Measurements from ENCODE around the gene CTSD.
A peak's percentile ranks its signal among the peaks of the same experiment; 100 is the strongest.
"Not testable (repeated sequence)": the region's sequence is repeated elsewhere in the genome, so short reads cannot be mapped to it uniquely, and the experiment has no call there.

Gene CTSD

DNA sequence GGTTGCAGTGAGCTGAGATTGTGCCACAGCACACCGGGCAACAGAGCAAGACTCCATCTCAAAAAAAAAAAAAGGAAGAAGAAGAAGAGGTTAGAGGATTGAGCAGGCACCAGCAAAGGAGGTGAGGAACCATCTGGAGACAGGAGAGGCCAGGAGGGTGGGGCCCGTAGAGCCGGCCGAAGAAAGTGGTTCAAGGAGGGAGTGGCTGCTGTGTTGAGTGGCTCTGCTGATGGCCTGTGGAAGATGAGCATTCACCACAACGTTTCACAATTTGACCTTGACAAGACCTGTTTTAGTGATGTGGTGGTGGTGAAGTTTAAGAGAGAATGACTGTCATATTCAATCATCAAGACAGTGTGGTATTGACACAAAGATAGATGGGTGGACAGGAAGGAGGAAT is 6.8 kb upstream of the CTSD start:
- H3K4me3 ChIP-seq (ENCODE audit: low read length) = no peak overlapping the region
- peaks cover 3% of the 10 kb centered on the region for H3K27me3 ChIP-seq (ENCODE audit: insufficient read depth, low read length)
- no peaks in the 10 kb centered on the region for H3K36me3 ChIP-seq (ENCODE audit: insufficient read depth, low read length)
- peaks cover 14% of the 10 kb centered on the region for H3K4me1 ChIP-seq (ENCODE audit: insufficient read depth, low read length)
- no peak overlapping the region for H2AFZ ChIP-seq (ENCODE audit: low read depth, low read length)
- no peaks in the 10 kb centered on the region for H3K9me3 ChIP-seq (ENCODE audit: low read length)

DNA sequence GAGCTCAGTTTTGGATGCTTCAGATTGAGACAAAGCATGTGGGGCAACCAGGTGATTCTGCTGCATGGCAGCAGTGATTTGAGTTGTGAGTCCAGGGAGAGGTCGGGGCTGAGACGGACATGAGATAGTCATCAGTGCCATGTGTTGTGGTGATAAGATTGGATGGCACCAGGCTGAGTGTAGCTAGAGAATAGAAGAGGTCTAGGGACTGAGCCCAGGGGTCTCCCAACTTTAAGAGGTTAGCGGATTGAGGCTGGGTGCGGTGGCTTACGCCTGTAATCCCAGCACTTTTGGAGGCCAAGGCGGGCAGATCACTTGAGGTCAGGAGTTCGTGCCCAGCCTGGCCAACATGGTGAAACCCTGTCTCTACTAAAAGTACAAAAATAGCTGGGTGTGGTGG is 6.3 kb upstream of the CTSD start:
- Histone ChIP-seq H3K27me3 (ENCODE audit: insufficient read depth, low read length) (peaks cover 3% of the 10 kb centered on the region), H3K9me3 (ENCODE audit: low read length) (no peaks in the 10 kb centered on the region), H3K4me3 (ENCODE audit: low read length) (no peak overlapping the region), H3K36me3 (ENCODE audit: insufficient read depth, low read length) (no peaks in the 10 kb centered on the region), H2AFZ (ENCODE audit: low read depth, low read length) (no peak overlapping the region), H3K4me1 (ENCODE audit: insufficient read depth, low read length) (peaks cover 14% of the 10 kb centered on the region)

- not testable (repeated sequence) for H3K9me3 ChIP-seq (ENCODE audit: low read length); H2AFZ ChIP-seq (ENCODE audit: low read depth, low read length); H3K4me3 ChIP-seq (ENCODE audit: low read length); H3K36me3 ChIP-seq (ENCODE audit: insufficient read depth, low read length); H3K27me3 ChIP-seq (ENCODE audit: insufficient read depth, low read length)
- H3K4me1 ChIP-seq (ENCODE audit: insufficient read depth, low read length) = peaks cover 15% of the 10 kb centered on the region
Measured at GRCh38 chr11:1769304-1769936, 5.7 kb upstream of the CTSD start.

DNA sequence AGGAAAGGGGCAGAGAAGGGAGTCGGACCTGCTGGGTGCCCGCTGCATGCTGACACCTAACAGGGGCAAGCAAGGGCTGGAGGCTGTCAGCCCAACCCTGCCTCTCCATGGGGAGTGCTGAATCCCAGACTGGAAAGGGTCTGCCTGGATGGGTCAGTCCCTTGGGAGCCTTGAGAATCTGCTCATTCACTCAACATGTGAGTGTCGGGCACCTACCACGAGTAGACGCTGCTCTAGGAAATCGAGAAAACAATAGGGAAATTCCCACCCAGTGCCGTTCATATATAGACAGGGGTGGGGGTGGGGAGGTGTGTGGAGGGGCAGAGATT is 4.4 kb upstream of the CTSD start:
- Histone ChIP-seq H2AFZ (ENCODE audit: low read depth, low read length) (no peak overlapping the region), H3K36me3 (ENCODE audit: insufficient read depth, low read length) (no peaks in the 10 kb centered on the region), H3K9me3 (ENCODE audit: low read length) (no peaks in the 10 kb centered on the region), H3K4me1 (ENCODE audit: insufficient read depth, low read length) (peaks cover 11% of the 10 kb centered on the region), H3K27me3 (ENCODE audit: insufficient read depth, low read length) (peaks cover 3% of the 10 kb centered on the region), H3K4me3 (ENCODE audit: low read length) (no peak overlapping the region)

- Histone ChIP-seq H3K9me3 (ENCODE audit: low read length) (no peaks in the 10 kb centered on the region), H2AFZ (ENCODE audit: low read depth, low read length) (no peak overlapping the region), H3K36me3 (ENCODE audit: insufficient read depth, low read length) (no peaks in the 10 kb centered on the region), H3K4me3 (ENCODE audit: low read length) (no peak overlapping the region), H3K4me1 (ENCODE audit: insufficient read depth, low read length) (peaks cover 12% of the 10 kb centered on the region), H3K27me3 (ENCODE audit: insufficient read depth, low read length) (peaks cover 3% of the 10 kb centered on the region)
Measured at GRCh38 chr11:1767399-1768140, 3.8 kb upstream of the CTSD start.

DNA sequence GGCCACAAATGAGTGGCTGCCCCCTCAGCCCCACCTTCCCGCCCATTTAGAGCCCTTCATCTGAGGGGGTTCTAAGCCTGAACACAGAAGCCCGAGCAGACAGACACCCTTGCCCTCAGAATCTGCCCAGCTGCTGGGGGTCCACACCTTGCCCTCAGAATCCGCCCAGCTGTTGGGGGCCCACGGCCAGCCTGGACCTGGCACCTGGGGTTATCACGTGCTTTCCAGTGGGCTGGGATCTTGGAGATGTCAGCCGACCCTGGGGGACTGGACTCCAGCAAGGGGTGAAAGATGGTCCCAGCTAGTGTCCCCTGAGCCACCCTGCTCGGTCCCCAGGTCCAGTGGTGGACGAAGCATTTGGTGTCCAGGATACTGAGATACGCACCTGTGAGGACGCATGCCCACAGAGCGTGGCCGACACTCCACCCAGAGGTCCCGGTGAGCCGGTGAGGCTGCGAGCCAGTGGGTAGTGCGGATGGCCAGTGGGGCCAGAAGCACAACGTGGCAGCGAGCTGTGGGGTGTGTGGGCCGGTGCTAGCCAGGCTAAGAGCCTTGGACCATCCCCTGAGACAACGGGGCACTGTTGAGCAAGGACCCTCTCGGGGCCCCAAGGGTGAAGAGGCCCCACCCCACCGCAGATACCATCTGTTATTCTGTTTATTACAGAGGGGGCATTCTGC is 3.1 kb upstream of the CTSD start:
- no peaks in the 10 kb centered on the region for H3K36me3 ChIP-seq (ENCODE audit: insufficient read depth, low read length)
- peaks cover 3% of the 10 kb centered on the region for H3K27me3 ChIP-seq (ENCODE audit: insufficient read depth, low read length)
- no peak overlapping the region for H2AFZ ChIP-seq (ENCODE audit: low read depth, low read length)
- no peak overlapping the region for H3K4me3 ChIP-seq (ENCODE audit: low read length)
- no peaks in the 10 kb centered on the region for H3K9me3 ChIP-seq (ENCODE audit: low read length)
- peaks cover 8% of the 10 kb centered on the region for H3K4me1 ChIP-seq (ENCODE audit: insufficient read depth, low read length)

DNA sequence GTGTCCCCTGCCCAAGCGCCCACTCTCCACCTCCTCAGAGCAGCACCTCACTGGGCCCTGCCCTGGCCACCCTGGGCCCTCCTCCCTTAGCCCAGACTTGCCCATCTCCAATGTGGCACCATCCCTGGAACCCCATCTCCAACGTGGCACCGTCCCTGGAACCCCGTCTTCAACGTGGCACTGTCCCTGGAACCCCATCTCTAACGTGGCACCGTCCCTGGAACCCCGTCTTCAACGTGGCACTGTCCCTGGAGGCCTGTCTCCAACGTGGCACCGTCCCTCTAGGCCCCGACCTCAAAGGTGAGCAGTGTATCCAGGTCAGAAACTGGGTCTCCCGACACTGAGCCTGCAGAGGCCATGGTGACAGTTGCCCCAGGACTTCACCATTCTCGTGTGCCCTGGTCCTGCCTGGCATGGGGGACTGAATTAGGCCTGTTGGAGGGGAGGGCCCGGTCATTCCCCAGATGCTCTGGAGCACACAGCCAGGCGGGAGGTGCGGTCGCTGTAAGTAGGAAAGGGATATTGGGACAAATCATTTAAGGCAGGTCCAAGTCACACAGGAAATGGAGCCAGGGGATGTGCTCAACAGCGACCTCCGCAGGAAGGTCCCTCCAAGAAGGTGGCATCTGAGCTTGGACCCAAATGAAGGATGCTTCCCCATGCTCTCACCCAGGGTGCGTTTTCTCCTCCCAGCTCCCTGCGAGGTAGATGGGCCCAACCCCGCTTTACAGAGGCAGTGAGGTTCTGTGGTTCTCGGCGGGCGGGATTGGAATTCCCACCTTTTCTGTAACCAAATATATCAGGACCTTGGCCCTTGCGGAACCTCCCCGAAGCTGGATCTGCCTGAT is 2.4 kb upstream of the CTSD start:
- Histone ChIP-seq H2AFZ (ENCODE audit: low read depth, low read length) (no peak overlapping the region), H3K4me3 (ENCODE audit: low read length) (no peak overlapping the region), H3K9me3 (ENCODE audit: low read length) (no peaks in the 10 kb centered on the region), H3K36me3 (ENCODE audit: insufficient read depth, low read length) (peaks cover under 1% of the 10 kb centered on the region), H3K4me1 (ENCODE audit: insufficient read depth, low read length) (peaks cover 8% of the 10 kb centered on the region), H3K27me3 (ENCODE audit: insufficient read depth, low read length) (peaks cover 3% of the 10 kb centered on the region)

DNA sequence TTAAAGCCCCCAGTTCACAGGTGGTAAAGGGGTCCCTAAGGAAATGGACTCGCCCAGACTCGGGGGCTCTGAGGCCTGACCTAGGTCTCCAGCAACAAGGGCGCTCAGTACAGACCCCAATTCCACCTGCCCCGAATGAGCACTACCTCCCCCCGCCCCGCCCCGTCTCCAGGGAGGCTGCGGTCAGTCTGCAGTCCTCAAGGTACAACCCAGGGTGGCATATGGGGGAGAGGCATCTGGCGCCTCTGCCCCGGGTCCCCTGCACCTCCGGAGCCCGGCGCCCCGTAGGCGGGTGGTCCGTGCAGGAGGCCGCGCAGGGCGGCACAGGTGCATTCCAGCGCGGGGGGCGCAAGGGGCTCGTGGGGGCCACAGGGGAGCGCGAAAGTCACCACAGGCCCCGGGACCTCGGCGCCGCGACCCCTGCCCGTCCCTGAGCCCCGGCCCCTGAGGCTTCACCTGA is 361 bp downstream of the CTSD start:
- Histone ChIP-seq H3K27me3 (ENCODE audit: insufficient read depth, low read length) (peaks cover 3% of the 10 kb centered on the region), H3K9me3 (ENCODE audit: low read length) (no peaks in the 10 kb centered on the region), H2AFZ (ENCODE audit: low read depth, low read length) (peak overlapping the region; percentile 92), H3K4me3 (ENCODE audit: low read length) (peak overlapping the region; percentile 92), H3K4me1 (ENCODE audit: insufficient read depth, low read length) (peaks cover 8% of the 10 kb centered on the region), H3K36me3 (ENCODE audit: insufficient read depth, low read length) (peaks cover 6% of the 10 kb centered on the region)

DNA sequence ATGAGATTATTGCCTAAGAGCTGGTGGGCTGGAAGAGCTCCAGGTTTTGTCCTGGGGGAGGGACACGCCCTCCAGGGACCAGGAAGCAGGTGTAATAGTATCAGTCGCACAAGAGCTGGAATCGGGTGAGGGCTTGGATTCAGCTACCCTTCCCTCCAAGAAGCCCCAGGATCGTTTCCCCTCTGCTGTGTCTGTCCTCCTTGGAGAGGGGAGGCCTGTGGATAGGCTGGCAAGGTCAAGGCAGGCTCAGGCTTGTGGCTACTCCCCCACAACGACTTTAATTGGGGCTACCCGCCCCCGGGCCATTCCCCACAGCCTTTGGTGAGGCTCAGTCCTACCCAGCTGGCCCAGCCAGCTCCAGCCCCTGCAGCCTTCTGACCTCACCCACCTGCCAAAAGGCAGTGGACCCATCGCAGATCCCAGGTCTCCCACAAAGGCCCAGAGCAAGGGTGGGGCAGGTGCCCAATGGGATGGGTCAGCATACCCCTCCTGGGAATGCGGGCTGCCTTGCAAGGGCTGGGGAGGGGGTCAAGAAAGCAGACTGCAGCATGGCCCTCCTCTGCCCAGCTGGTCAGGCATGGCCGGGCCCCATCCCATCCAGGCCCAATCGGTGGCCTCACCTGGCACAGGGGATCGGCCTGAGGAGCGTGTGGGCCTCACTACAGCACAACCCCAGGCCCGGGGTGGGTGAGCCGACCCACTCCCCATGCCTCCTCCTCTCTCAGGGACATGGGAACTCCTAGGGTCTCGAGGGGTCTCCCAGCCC is 1.0 kb downstream of the CTSD start:
- Histone ChIP-seq H3K27me3 (ENCODE audit: insufficient read depth, low read length) (peaks cover under 1% of the 10 kb centered on the region), H3K4me3 (ENCODE audit: low read length) (peak overlapping the region; percentile 92), H3K36me3 (ENCODE audit: insufficient read depth, low read length) (peaks cover 6% of the 10 kb centered on the region), H3K4me1 (ENCODE audit: insufficient read depth, low read length) (peaks cover 8% of the 10 kb centered on the region), H3K9me3 (ENCODE audit: low read length) (no peaks in the 10 kb centered on the region), H2AFZ (ENCODE audit: low read depth, low read length) (peak overlapping the region; percentile 92)

GRCh38 chr11:1761857-1762536 is 1.7 kb downstream of the CTSD start:
- no peak overlapping the region for H3K4me3 ChIP-seq (ENCODE audit: low read length)
- H2AFZ ChIP-seq (ENCODE audit: low read depth, low read length) = no peak overlapping the region

DNA sequence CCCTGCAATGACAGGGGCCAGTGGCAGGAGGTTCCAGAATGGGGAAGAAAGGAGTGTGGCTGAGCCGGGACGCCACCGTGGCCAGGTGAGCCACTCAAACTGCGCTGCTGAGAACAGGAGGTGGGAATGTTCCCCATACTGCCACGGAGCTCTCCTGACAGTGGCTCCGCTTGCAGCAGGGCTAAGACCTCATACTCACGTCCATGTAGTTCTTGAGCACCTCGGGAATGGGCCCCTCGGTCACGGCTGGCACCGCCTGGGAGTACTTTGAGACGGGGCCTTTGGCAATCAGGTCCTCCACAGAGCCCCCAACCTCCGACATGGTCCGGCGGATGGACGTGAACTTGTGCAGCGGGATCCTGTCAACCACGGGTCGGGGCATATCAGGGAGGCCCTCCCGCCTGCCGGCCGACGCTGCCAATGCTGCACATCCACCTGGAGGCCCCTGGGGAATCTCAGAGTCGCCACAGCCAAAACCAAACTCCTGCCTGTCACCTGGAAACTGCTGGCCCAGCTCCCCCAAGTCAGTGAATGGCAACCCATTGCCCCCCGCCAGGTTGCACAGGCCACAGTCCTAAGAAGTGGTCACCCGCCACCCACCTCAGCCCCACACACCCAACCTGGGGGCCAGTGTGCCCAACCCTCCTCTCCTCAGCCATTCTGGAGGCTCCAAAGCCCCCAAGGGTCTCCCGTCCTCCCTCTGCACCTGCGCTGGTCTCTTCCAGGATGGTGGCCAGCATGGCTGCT is 2.4 kb downstream of the CTSD start:
- Histone ChIP-seq H3K27me3 (ENCODE audit: insufficient read depth, low read length) (no peaks in the 10 kb centered on the region), H2AFZ (ENCODE audit: low read depth, low read length) (no peak overlapping the region), H3K4me3 (ENCODE audit: low read length) (no peak overlapping the region), H3K4me1 (ENCODE audit: insufficient read depth, low read length) (peaks cover 8% of the 10 kb centered on the region), H3K9me3 (ENCODE audit: low read length) (no peaks in the 10 kb centered on the region), H3K36me3 (ENCODE audit: insufficient read depth, low read length) (peaks cover 10% of the 10 kb centered on the region)

More at GRCh38 chr11:1761857-1762536, 1.7 kb downstream of the CTSD start:
- Histone ChIP-seq H3K4me1 (ENCODE audit: insufficient read depth, low read length) (peaks cover 8% of the 10 kb centered on the region), H3K9me3 (ENCODE audit: low read length) (no peaks in the 10 kb centered on the region), H3K36me3 (ENCODE audit: insufficient read depth, low read length) (peaks cover 9% of the 10 kb centered on the region), H3K27me3 (ENCODE audit: insufficient read depth, low read length) (no peaks in the 10 kb centered on the region)

Data from neuron (in vitro differentiated cells).